Ecto neural progenitor cell (in vitro differentiated cells): ENCODE results near the gene NKX1-2.

Source experiments
- DNase-seq: peaks from one replicate; pipeline ENCODE4 v3.0.0-alpha.2; 2018; ENCODE audit warnings: low spot score

Gene NKX1-2

GRCh38 chr10:124415210-124415609 lies 34.6 kb downstream of the NKX1-2 start:
- no peak for DNase-seq

GRCh38 chr10:124414076-124414475 lies 35.8 kb downstream of the NKX1-2 start:
- DNase-seq = no peak

GRCh38 chr10:124409696-124410095 lies 40.1 kb downstream of the NKX1-2 start:
- DNase-seq = no peak

- DNase-seq = no peak
Observed at GRCh38 chr10:124408357-124408756, 41.5 kb downstream of the NKX1-2 start.

- DNase-seq = no peak
Observed at GRCh38 chr10:124407456-124407855, 42.4 kb downstream of the NKX1-2 start.

GRCh38 chr10:124403548-124403947 lies 46.3 kb downstream of the NKX1-2 start:
- DNase-seq = no peak

- DNase-seq = no peak
Observed at GRCh38 chr10:124402273-124402672, 47.6 kb downstream of the NKX1-2 start.

- no peak for DNase-seq
Observed at GRCh38 chr10:124401633-124402032, 48.2 kb downstream of the NKX1-2 start.
